Body of pancreas (tissue), 4 donors: Measurements from ENCODE around the gene BPIFB6.

Source experiments
- CTCF ChIP-seq, 7 experiments: fragments of 450-650 bp in 4 of 7; fragments of 200-600 bp in 3 of 7; sonication (generic) in 3 of 7; IDR thresholded peaks; one replicate each; pipeline ENCODE4 v1.5.1; 2016 to 2019; ENCODE audit warnings: antibody characterized with exemption in 7 of 7
- POLR2A ChIP-seq, 3 donors: fragments of 450-650 bp; IDR thresholded peaks; one replicate each; pipeline ENCODE4 v1.6.1; 2016; ENCODE audit warnings: antibody characterized with exemption in 3 of 3, mild to moderate bottlenecking in 2 of 3

GRCh38 chr20:32993496-32994050 lies 37.9 kb upstream of the BPIFB6 start:
- TF ChIP-seq POLR2A (IDR thresholded peaks at IDR 0.05): no peak
- no peak for TF ChIP-seq CTCF (IDR thresholded peaks at IDR 0.05)
